Spleen (tissue), 7 donors: Measurements from ENCODE around the gene BHLHA9.

Experiments used
- CTCF ChIP-seq, 11 experiments: fragments of 200-600 bp in 7 of 11; fragments of 450-650 bp in 4 of 11; sonication (generic) in 4 of 11; IDR thresholded peaks in 8 of 11; conservative IDR thresholded peaks in 3 of 11; 1 replicate in 7 of 11; 2 replicates in 4 of 11; pipeline versions ENCODE4 v1.4.0 to v1.8.0; 2016 to 2021; ENCODE audit warnings: antibody characterized with exemption in 11 of 11, inconsistent platforms in 4 of 11, mild to moderate bottlenecking in 1 of 11
- POLR2AphosphoS5 ChIP-seq, 3 donors: sonication (generic); formaldehyde crosslinking; IDR thresholded peaks; one replicate each; pipeline ENCODE4 v1.5.1; 2017; ENCODE audit warnings: antibody characterized with exemption in 3 of 3
- donor health status: DM: no; HTN: no; CAD: no; lungs with moderate emphysema.
- donor health status: DM: no; HTN: no; CAD: no.
- donor health status: DM: no; HTN: no; CAD: no.

- TF ChIP-seq POLR2AphosphoS5 (IDR thresholded peaks at IDR 0.05) (no peak), CTCF (IDR thresholded peaks at IDR 0.05 in 8 of 11, conservative IDR thresholded peaks at IDR 0.05 in 3 of 11) (no peak)
These were observed 49.0 kb upstream of the BHLHA9 start for GRCh38 chr17:1221209-1221608.
